AG09309 (cell line): ENCODE data around the gene OR52W1.

Experiments used
- DNase-seq: peaks from one replicate; pipeline ENCODE4 v3.0.0-alpha.2; 2010; ENCODE audit warnings: low read depth
- H3K4me3 ChIP-seq: 2 replicates; pipeline ENCODE4 v1.5.1; 2011; ENCODE audit warnings: mild to moderate bottlenecking, low read depth, low read length, moderate library complexity; ENCODE audit not compliant: control insufficient read depth
- TF ChIP-seq, protein P1 (sequence below): IDR thresholded peaks from 2 replicates; pipeline ENCODE4 v1.5.1; 2011; ENCODE audit warnings: mild to moderate bottlenecking, low read depth, low read length, inconsistent platforms; ENCODE audit not compliant: insufficient read depth, control insufficient read depth; ENCODE audit errors: missing control alignments

OR52W1 gene

GRCh38 chr11:6210274-6210955 lies 11.4 kb downstream of the OR52W1 start:
- DNase-seq: no peak
- TF ChIP-seq, protein P1, sequence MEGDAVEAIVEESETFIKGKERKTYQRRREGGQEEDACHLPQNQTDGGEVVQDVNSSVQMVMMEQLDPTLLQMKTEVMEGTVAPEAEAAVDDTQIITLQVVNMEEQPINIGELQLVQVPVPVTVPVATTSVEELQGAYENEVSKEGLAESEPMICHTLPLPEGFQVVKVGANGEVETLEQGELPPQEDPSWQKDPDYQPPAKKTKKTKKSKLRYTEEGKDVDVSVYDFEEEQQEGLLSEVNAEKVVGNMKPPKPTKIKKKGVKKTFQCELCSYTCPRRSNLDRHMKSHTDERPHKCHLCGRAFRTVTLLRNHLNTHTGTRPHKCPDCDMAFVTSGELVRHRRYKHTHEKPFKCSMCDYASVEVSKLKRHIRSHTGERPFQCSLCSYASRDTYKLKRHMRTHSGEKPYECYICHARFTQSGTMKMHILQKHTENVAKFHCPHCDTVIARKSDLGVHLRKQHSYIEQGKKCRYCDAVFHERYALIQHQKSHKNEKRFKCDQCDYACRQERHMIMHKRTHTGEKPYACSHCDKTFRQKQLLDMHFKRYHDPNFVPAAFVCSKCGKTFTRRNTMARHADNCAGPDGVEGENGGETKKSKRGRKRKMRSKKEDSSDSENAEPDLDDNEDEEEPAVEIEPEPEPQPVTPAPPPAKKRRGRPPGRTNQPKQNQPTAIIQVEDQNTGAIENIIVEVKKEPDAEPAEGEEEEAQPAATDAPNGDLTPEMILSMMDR: no peak
- no peak overlapping the region for H3K4me3 ChIP-seq

DNA sequence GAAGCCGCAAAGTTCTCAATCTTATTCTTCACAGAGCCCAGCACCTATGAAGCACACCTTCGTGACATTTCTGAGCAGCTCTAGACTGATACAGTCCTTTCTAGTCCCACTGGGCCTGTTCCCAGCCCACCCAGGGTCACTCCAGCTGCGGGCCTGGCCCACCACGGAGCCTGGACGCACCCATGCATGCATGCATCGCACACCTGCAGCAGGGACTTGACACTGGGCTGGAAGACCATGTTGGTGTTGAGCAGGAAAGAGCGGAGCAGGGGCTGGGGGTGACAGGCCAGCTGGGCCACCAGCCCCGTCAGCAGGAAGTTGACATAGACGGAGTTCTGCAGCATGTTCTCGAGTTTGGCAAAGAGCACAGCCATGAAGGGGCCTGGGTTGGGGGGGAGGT lies 15.5 kb downstream of the OR52W1 start:
- TF ChIP-seq, protein P1: no peak
- no peak overlapping the region for H3K4me3 ChIP-seq
- DNase-seq: no peak

DNA sequence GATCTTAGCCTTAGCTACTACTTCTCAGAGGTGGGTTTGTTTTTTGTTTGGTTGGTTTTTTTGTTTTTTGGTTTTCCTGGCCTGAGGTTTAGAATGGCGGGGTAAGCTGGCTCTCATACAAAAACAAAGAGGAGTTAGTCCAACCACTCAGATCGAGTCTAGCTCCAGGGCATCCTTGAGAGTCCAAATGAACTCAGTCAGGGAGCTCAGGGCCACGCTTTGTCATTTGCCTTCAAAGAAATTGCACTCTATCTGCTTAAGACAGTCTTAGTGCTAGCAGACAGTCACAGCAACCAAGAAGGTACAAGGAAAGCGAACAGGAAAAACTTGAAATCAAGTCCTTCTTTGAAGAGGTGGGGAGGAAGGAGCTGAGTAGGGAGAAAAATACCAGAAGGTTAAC lies 17.5 kb downstream of the OR52W1 start:
- no peak overlapping the region for H3K4me3 ChIP-seq
- no peak for DNase-seq
- TF ChIP-seq, protein P1: no peak

GRCh38 chr11:6217722-6218121 lies 18.7 kb downstream of the OR52W1 start:
- DNase-seq: no peak
- TF ChIP-seq, protein P1: no peak
- no peak overlapping the region for H3K4me3 ChIP-seq

DNA sequence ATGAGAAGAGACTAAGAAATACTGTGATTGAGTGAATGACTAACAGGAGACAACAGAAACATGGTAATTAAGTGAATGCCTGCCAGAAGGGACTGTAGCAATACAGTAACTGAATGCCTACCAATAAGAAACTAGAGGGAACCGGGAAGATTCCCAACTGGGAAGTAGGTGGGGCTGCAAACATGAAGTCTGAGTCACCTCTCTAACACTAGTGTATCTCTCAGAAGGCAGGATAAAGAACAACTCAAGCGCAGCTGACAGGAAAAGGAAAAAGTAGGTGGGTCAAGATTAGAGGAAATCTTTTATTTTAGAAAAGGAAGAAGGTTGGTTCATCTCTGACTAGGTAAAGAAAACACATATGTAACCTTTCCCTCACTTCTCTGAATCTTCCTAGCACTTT lies 20.3 kb downstream of the OR52W1 start:
- DNase-seq: peak; percentile 90
- H3K4me3 ChIP-seq: no peak overlapping the region
- TF ChIP-seq, protein P1: no peak

- no peak for DNase-seq
- TF ChIP-seq, protein P1: no peak
Observed at GRCh38 chr11:6223854-6224253, 24.8 kb downstream of the OR52W1 start.

More at GRCh38 chr11:6223854-6224253, 24.8 kb downstream of the OR52W1 start:
- no peak overlapping the region for H3K4me3 ChIP-seq
